Measurements from ENCODE around the gene TRMO. TPM values are rescaled to one million over a fixed set of nuclear protein-coding genes. Genes with fewer than 3 reads are reported as not detected.

TRMO gene
- total and polyA plus RNA-seq, 5 donors from 2014 or later, result 20.7 to 47.1 (median 27.1) TPM

GRCh38 chr9:97907632-97908031 is 14.7 kb downstream of the TRMO start:
- ATAC-seq (ENCODE audit: low read depth in 2 of 2) (no peak), DNase-seq (no peak)
- Histone ChIP-seq H3K36me3 (ENCODE audit: control insufficient read depth, insufficient read depth, low read length) (peaks cover 43% of the 10 kb centered on the region), H3K27me3 (ENCODE audit: control insufficient read depth, insufficient read depth, low read length) (no peaks in the 10 kb centered on the region), H3K27ac (ENCODE audit: insufficient read depth, low read length, poor library complexity, severe bottlenecking) (peak overlapping the region; percentile 86), H3K4me1 (ENCODE audit: control insufficient read depth, insufficient read depth, low read length, poor library complexity, severe bottlenecking) (peaks cover 78% of the 10 kb centered on the region), H3K9me3 (ENCODE audit: control insufficient read depth in 2 of 2, low read length in 2 of 2) (no peaks in the 10 kb centered on the region), H3K4me3 (ENCODE audit: low read depth, low read length) (peak overlapping the region; percentile 87)
- no peaks in the 10 kb centered on the region for H3K9me3 Mint-ChIP-seq
- peak overlapping the region; percentile 91 to 100 (median 94) for H3K27ac Mint-ChIP-seq
- H3K36me3 Mint-ChIP-seq, result peaks cover 46% of the 10 kb centered on the region
- peaks cover 22 to 94% (median 64%) of the 10 kb centered on the region in 4 donors for H3K4me1 Mint-ChIP-seq
- peaks cover 4% of the 10 kb centered on the region for H3K27me3 Mint-ChIP-seq
- peak overlapping the region; percentile 38 to 86 (median 71) for H3K4me3 Mint-ChIP-seq

DNA sequence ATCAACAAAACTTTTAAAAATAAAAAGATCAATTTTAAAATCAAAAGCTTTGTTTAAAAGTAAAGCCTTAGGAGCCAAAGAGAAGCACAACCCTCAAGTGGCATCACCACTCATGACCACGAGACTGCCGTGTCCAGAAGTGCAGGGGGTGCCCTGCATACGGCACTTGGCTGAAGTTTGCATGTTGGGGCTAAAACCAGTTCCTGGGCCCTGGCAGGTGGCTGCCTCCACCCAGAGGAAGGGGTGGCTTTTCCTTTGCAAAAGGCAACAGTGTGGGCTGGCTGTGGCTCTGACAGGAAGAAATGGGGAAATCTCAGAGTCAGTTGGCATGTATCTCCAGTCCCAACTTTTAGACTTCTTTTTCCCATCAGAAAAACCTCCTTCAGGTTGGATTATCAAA is 15.3 kb downstream of the TRMO start:
- H3K4me3 ChIP-seq (ENCODE audit: low read depth, low read length), result peak overlapping the region; percentile 87
- Mint-ChIP-seq H3K4me1 (peaks cover 22 to 91% (median 64%) of the 10 kb centered on the region in 4 donors), H3K36me3 (peaks cover 41% of the 10 kb centered on the region), H3K9me3 (no peaks in the 10 kb centered on the region), H3K27ac (peak overlapping the region; percentile 91 to 100 (median 94)), H3K27me3 (peaks cover 4% of the 10 kb centered on the region), H3K4me3 (peak overlapping the region; percentile 38 to 86 (median 77))
- no peaks in the 10 kb centered on the region for H3K27me3 ChIP-seq (ENCODE audit: control insufficient read depth, insufficient read depth, low read length)
- no peak for ATAC-seq (ENCODE audit: low read depth in 2 of 2)
- H3K9me3 ChIP-seq (ENCODE audit: control insufficient read depth in 2 of 2, low read length in 2 of 2), result no peaks in the 10 kb centered on the region
- peaks cover 39% of the 10 kb centered on the region for H3K36me3 ChIP-seq (ENCODE audit: control insufficient read depth, insufficient read depth, low read length)
- H3K27ac ChIP-seq (ENCODE audit: insufficient read depth, low read length, poor library complexity, severe bottlenecking), result peak overlapping the region; percentile 86
- peaks cover 82% of the 10 kb centered on the region for H3K4me1 ChIP-seq (ENCODE audit: control insufficient read depth, insufficient read depth, low read length, poor library complexity, severe bottlenecking)
- DNase-seq, result peak in 1 of 3 donors; percentile 39

DNA sequence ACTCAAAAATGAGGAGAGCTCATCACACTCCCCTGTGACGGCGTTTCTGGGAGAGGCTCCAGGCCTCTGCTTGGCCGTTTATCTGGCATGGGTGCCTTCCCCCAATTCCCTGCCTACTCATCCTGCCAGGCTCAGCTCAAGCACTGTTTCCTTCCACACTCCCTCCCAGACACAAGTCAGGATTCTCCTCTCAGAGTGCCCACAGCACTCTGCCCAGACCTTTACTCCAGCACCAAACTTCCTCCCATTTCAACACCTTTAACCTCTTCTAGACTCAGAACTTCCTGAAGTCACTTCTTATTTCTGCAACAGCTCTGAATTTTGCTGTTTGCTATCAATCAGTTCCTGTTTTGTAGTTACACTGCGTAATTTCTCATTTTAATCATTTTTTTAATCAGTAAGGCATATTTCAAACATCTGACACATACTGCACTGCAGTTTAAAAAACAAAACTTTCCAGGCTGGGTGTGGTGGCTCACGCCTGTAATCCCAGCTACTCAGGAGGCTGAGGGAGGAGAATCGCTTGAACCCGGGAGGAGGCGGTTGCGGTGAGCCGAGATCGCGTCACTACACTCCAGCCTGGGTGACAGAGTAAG is 16.0 kb downstream of the TRMO start:
- ATAC-seq (ENCODE audit: low read depth in 2 of 2) (peak; percentile 12 to 30), DNase-seq (peak; percentile 40 to 56 (median 51))
- peak overlapping the region; percentile 61 to 86 (median 77) for H3K4me3 Mint-ChIP-seq
- Histone ChIP-seq H3K27me3 (ENCODE audit: control insufficient read depth, insufficient read depth, low read length) (no peaks in the 10 kb centered on the region), H3K9me3 (ENCODE audit: control insufficient read depth in 2 of 2, low read length in 2 of 2) (no peaks in the 10 kb centered on the region), H3K36me3 (ENCODE audit: control insufficient read depth, insufficient read depth, low read length) (peaks cover 36% of the 10 kb centered on the region), H3K4me1 (ENCODE audit: control insufficient read depth, insufficient read depth, low read length, poor library complexity, severe bottlenecking) (peaks cover 87% of the 10 kb centered on the region), H3K27ac (ENCODE audit: insufficient read depth, low read length, poor library complexity, severe bottlenecking) (peak overlapping the region; percentile 86), H3K4me3 (ENCODE audit: low read depth, low read length) (peak overlapping the region; percentile 87)
- H3K9me3 Mint-ChIP-seq, result no peaks in the 10 kb centered on the region
- H3K27me3 Mint-ChIP-seq, result peaks cover 4% of the 10 kb centered on the region
- H3K36me3 Mint-ChIP-seq, result peaks cover 35% of the 10 kb centered on the region
- H3K27ac Mint-ChIP-seq, result peak overlapping the region; percentile 91 to 100 (median 94)
- H3K4me1 Mint-ChIP-seq, result peaks cover 22 to 91% (median 68%) of the 10 kb centered on the region in 4 donors

DNA sequence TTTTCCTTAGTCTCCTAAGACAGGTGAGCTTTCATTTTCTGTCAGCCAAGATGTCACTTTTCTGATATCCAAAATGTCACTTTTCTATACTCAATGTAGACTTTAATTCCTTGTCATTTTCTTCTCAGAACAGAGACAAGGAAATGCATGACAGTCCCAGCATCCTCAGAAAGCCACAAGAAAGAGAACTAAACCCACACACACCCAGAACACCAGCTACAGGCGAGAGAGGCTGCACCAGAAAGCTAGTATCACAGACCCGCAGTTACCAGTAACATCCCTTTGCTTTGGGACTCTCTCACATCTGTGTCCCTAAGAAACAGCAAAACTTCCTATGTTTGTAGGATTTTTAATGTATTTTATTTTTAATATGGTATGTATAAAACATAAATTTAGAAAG is 17.1 kb downstream of the TRMO start:
- ATAC-seq (ENCODE audit: low read depth in 2 of 2), result peak; percentile 53 to 55
- no peaks in the 10 kb centered on the region for H3K9me3 Mint-ChIP-seq
- peak overlapping the region; percentile 81 to 86 (median 82) for H3K4me3 Mint-ChIP-seq
- H3K27me3 ChIP-seq (ENCODE audit: control insufficient read depth, insufficient read depth, low read length), result no peaks in the 10 kb centered on the region
- no peaks in the 10 kb centered on the region for H3K9me3 ChIP-seq (ENCODE audit: control insufficient read depth in 2 of 2, low read length in 2 of 2)
- peaks cover 87% of the 10 kb centered on the region for H3K4me1 ChIP-seq (ENCODE audit: control insufficient read depth, insufficient read depth, low read length, poor library complexity, severe bottlenecking)
- peaks cover 4% of the 10 kb centered on the region for H3K27me3 Mint-ChIP-seq
- peak overlapping the region; percentile 91 to 100 (median 94) for H3K27ac Mint-ChIP-seq
- H3K4me3 ChIP-seq (ENCODE audit: low read depth, low read length), result peak overlapping the region; percentile 87
- peak in 2 of 3 donors; percentile 66 to 78 for DNase-seq
- H3K27ac ChIP-seq (ENCODE audit: insufficient read depth, low read length, poor library complexity, severe bottlenecking), result peak overlapping the region; percentile 86
- peaks cover 25% of the 10 kb centered on the region for H3K36me3 ChIP-seq (ENCODE audit: control insufficient read depth, insufficient read depth, low read length)
- H3K36me3 Mint-ChIP-seq, result peaks cover 24% of the 10 kb centered on the region
- H3K4me1 Mint-ChIP-seq, result peaks cover 29 to 91% (median 65%) of the 10 kb centered on the region in 4 donors

- Mint-ChIP-seq H3K27me3 (peaks cover 4% of the 10 kb centered on the region), H3K4me3 (peak overlapping the region; percentile 81 to 86 (median 82)), H3K9me3 (no peaks in the 10 kb centered on the region), H3K27ac (peak overlapping the region; percentile 91 to 100 (median 94)), H3K4me1 (peaks cover 29 to 86% (median 63%) of the 10 kb centered on the region in 4 donors), H3K36me3 (peaks cover 19% of the 10 kb centered on the region)
- Histone ChIP-seq H3K27me3 (ENCODE audit: control insufficient read depth, insufficient read depth, low read length) (no peaks in the 10 kb centered on the region), H3K36me3 (ENCODE audit: control insufficient read depth, insufficient read depth, low read length) (peaks cover 24% of the 10 kb centered on the region), H3K4me3 (ENCODE audit: low read depth, low read length) (peak overlapping the region; percentile 87), H3K4me1 (ENCODE audit: control insufficient read depth, insufficient read depth, low read length, poor library complexity, severe bottlenecking) (peaks cover 84% of the 10 kb centered on the region), H3K9me3 (ENCODE audit: control insufficient read depth in 2 of 2, low read length in 2 of 2) (no peaks in the 10 kb centered on the region), H3K27ac (ENCODE audit: insufficient read depth, low read length, poor library complexity, severe bottlenecking) (peak overlapping the region; percentile 86)
- DNase-seq (peak in 2 of 3 donors; percentile 61 to 83), ATAC-seq (ENCODE audit: low read depth in 2 of 2) (peak; percentile 61 to 73)
Observed at GRCh38 chr9:97904725-97905124, 17.6 kb downstream of the TRMO start.

DNA sequence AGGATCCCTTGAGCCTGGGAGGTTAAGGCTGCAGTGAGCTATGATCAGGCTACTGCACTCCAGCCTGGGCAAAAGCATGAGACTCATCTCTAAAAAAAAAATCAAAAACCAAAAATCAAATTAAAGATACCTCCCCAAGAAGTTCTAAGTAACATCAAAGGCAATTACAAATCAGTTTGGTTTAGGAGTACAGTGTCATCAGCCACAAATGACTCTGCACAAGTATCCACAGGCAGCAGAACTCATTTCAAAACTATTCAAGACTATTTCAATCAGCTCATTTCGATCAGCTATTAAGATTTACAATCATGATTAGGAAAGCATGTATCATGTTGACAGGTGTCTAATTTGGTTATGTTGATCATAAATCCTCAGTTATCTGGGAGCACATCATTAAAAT is 19.1 kb downstream of the TRMO start:
- H3K27ac ChIP-seq (ENCODE audit: insufficient read depth, low read length, poor library complexity, severe bottlenecking), result peak overlapping the region; percentile 86
- H3K9me3 Mint-ChIP-seq, result no peaks in the 10 kb centered on the region

GRCh38 chr9:97900738-97901565 is 21.3 kb downstream of the TRMO start:
- Mint-ChIP-seq H3K27ac (peak overlapping the region in 2 of 3 donors; percentile 71 to 82), H3K27me3 (peaks cover 4% of the 10 kb centered on the region), H3K9me3 (no peaks in the 10 kb centered on the region), H3K4me3 (peak overlapping the region in 1 of 4 donors; percentile 51), H3K36me3 (peaks cover 5% of the 10 kb centered on the region), H3K4me1 (peaks cover 32 to 56% (median 40%) of the 10 kb centered on the region in 4 donors)
- H3K4me1 ChIP-seq (ENCODE audit: control insufficient read depth, insufficient read depth, low read length, poor library complexity, severe bottlenecking), result peaks cover 47% of the 10 kb centered on the region
- H3K27me3 ChIP-seq (ENCODE audit: control insufficient read depth, insufficient read depth, low read length), result no peaks in the 10 kb centered on the region
- DNase-seq (peak in 2 of 3 donors; percentile 43 to 52), ATAC-seq (ENCODE audit: low read depth in 2 of 2) (no peak)
- H3K4me3 ChIP-seq (ENCODE audit: low read depth, low read length), result no peak overlapping the region
- no peak overlapping the region for H3K27ac ChIP-seq (ENCODE audit: insufficient read depth, low read length, poor library complexity, severe bottlenecking)
- no peaks in the 10 kb centered on the region for H3K9me3 ChIP-seq (ENCODE audit: control insufficient read depth in 2 of 2, low read length in 2 of 2)
- peaks cover 24% of the 10 kb centered on the region for H3K36me3 ChIP-seq (ENCODE audit: control insufficient read depth, insufficient read depth, low read length)

More for the DNA sequence above, 19.1 kb downstream of the TRMO start:
- Histone ChIP-seq H3K36me3 (ENCODE audit: control insufficient read depth, insufficient read depth, low read length) (peaks cover 16% of the 10 kb centered on the region), H3K27me3 (ENCODE audit: control insufficient read depth, insufficient read depth, low read length) (no peaks in the 10 kb centered on the region), H3K4me3 (ENCODE audit: low read depth, low read length) (peak overlapping the region; percentile 0), H3K9me3 (ENCODE audit: control insufficient read depth in 2 of 2, low read length in 2 of 2) (no peaks in the 10 kb centered on the region), H3K4me1 (ENCODE audit: control insufficient read depth, insufficient read depth, low read length, poor library complexity, severe bottlenecking) (peaks cover 69% of the 10 kb centered on the region)
- Mint-ChIP-seq H3K27ac (peak overlapping the region; percentile 63 to 91 (median 83)), H3K4me1 (peaks cover 29 to 75% (median 53%) of the 10 kb centered on the region in 4 donors), H3K4me3 (peak overlapping the region in 3 of 4 donors; percentile 1 to 47 (median 36)), H3K36me3 (peaks cover 10% of the 10 kb centered on the region), H3K27me3 (peaks cover 4% of the 10 kb centered on the region)
- DNase-seq, result peak in 1 of 3 donors; percentile 39
- no peak for ATAC-seq (ENCODE audit: low read depth in 2 of 2)

All from CD4-positive, CD25-positive, alpha-beta regulatory T cell (primary cell).